Astrocyte (in vitro differentiated cells and primary cell): ENCODE measurements around the gene DLK1.

Experiments
- CTCF ChIP-seq: IDR thresholded peaks from 2 replicates; pipeline ENCODE4 v1.5.1; 2011; ENCODE audit warnings: low read depth, mild to moderate bottlenecking, inconsistent platforms, low read length, moderate library complexity; ENCODE audit not compliant: insufficient read depth
- EZH2 ChIP-seq: IDR thresholded peaks from 2 replicates; pipeline ENCODE4 v1.6.1; 2012; ENCODE audit warnings: mild to moderate bottlenecking, low read length, inconsistent platforms; ENCODE audit not compliant: insufficient read depth

GRCh38 chr14:100728962-100729361, 2.3 kb downstream of the DLK1 start:
- TF ChIP-seq CTCF (no peak), EZH2 (no peak)
